ENCODE results near the gene PPP2R3A. TPM values are rescaled to one million over a fixed set of nuclear protein-coding genes. Genes with fewer than 3 reads are reported as not detected.

Gene PPP2R3A
- total and polyA plus RNA-seq, 2 donors from 2014 or later, result 16.6 to 71.9 TPM

DNA sequence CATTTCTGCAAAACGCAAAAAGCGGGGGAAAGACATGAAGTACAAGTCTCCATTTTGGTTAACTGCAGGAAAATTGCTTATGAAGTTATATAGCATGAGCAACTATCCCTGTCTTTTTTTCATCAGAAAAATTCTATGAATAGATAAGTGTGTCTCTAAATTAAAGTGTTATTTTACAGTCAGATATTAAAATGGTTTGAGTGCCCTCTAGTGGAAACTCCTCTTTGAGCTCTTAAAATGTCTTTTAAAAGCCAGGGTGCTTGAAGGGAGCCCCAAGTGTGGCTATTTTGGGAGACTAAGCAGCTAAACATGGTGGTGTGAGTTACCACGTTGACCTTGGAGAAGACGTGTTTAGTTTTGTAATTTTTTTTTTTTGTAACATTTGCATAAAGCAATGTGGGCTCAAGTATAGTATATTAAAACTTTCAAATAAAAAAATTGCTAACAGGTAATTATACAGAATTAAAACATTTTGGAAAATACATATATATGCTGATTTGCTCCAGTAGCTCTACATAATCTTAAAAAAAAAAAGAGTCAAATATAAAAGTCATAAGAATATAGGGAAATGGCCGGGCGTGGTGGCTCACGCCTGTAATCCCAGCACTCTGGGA is 77.2 kb downstream of the PPP2R3A start:
- Histone ChIP-seq H3K36me3 (ENCODE audit: control insufficient read depth in 2 of 3, insufficient read depth in 3 of 3, low read length in 3 of 3) (peaks cover 0 to 16% (median 15%) of the 10 kb centered on the region in 3 donors), H3K27me3 (ENCODE audit: control insufficient read depth, insufficient read depth, low read length) (no peaks in the 10 kb centered on the region), H3K9me3 (ENCODE audit: control insufficient read depth in 2 of 3, insufficient read depth in 1 of 3, low read length in 3 of 3) (no peaks in the 10 kb centered on the region), H3K9ac (ENCODE audit: low read length in 3 of 3) (no peak overlapping the region), H3K4me3 (ENCODE audit: low read length in 3 of 3) (no peak overlapping the region), H3K4me1 (ENCODE audit: control insufficient read depth in 2 of 3, insufficient read depth in 2 of 3, low read depth in 1 of 3, low read length in 3 of 3) (no peaks in the 10 kb centered on the region), H3K27ac (ENCODE audit: low read depth in 2 of 2, low read length in 2 of 2) (no peak overlapping the region)
- DNase-seq, result peak in 2 of 5 donors; percentile 67 to 73
- intact Hi-C loops (cut with DNase I), result loop anchor here (5.0 kb wide), 1 partner anchor 125 kb away; no protein-coding TSS in a partner anchor
- FAIRE-seq, result no peak
- TF ChIP-seq, protein P1, sequence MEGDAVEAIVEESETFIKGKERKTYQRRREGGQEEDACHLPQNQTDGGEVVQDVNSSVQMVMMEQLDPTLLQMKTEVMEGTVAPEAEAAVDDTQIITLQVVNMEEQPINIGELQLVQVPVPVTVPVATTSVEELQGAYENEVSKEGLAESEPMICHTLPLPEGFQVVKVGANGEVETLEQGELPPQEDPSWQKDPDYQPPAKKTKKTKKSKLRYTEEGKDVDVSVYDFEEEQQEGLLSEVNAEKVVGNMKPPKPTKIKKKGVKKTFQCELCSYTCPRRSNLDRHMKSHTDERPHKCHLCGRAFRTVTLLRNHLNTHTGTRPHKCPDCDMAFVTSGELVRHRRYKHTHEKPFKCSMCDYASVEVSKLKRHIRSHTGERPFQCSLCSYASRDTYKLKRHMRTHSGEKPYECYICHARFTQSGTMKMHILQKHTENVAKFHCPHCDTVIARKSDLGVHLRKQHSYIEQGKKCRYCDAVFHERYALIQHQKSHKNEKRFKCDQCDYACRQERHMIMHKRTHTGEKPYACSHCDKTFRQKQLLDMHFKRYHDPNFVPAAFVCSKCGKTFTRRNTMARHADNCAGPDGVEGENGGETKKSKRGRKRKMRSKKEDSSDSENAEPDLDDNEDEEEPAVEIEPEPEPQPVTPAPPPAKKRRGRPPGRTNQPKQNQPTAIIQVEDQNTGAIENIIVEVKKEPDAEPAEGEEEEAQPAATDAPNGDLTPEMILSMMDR (IDR thresholded peaks at IDR 0.05; ENCODE audit: borderline replicate concordance, extremely low read depth, insufficient read depth), result peak; percentile 37

GRCh38 chr3:136044980-136045745 is 79.6 kb downstream of the PPP2R3A start:
- DNase-seq (no peak), FAIRE-seq (no peak)
- Histone ChIP-seq H3K9me3 (ENCODE audit: control insufficient read depth in 2 of 3, insufficient read depth in 1 of 3, low read length in 3 of 3) (no peaks in the 10 kb centered on the region), H3K4me1 (ENCODE audit: control insufficient read depth in 2 of 3, insufficient read depth in 2 of 3, low read depth in 1 of 3, low read length in 3 of 3) (no peaks in the 10 kb centered on the region), H3K4me3 (ENCODE audit: low read length in 3 of 3) (no peak overlapping the region), H3K27ac (ENCODE audit: low read depth in 2 of 2, low read length in 2 of 2) (no peak overlapping the region), H3K27me3 (ENCODE audit: control insufficient read depth, insufficient read depth, low read length) (no peaks in the 10 kb centered on the region), H3K9ac (ENCODE audit: low read length in 3 of 3) (no peak overlapping the region), H3K36me3 (ENCODE audit: control insufficient read depth in 2 of 3, insufficient read depth in 3 of 3, low read length in 3 of 3) (peaks cover 3 to 25% (median 24%) of the 10 kb centered on the region in 3 donors)
- TF ChIP-seq, protein P1 (IDR thresholded peaks at IDR 0.05; ENCODE audit: borderline replicate concordance, extremely low read depth, insufficient read depth), result no peak
- intact Hi-C loops (cut with DNase I), result loop anchor here (5.0 kb wide), 1 partner anchor 128 kb away; no protein-coding TSS in a partner anchor

DNA sequence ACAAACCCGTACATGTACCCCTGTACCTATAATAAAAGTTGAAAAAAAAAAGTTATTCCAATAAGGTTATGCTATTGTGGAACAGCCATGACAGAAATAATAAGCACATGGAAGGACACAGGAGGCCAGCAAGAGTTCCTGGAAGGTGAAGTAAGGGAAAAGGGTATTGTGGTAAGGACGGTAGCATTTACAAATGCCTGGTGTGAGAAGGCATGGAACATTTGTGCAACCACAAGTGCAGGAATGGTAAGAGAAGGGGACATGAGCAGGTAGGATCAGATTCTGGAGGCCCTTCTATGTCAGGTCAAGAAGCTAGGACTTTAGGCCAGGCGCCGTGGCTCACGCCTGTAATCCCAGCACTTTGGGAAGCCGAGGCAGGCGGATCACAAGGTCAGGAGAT is 82.5 kb downstream of the PPP2R3A start:
- intact Hi-C loops (cut with DNase I), result no loop called here

More for the DNA sequence above, 82.5 kb downstream of the PPP2R3A start:
- Histone ChIP-seq H3K9ac (ENCODE audit: low read length in 3 of 3) (no peak overlapping the region), H3K4me3 (ENCODE audit: low read length in 3 of 3) (no peak overlapping the region), H3K4me1 (ENCODE audit: control insufficient read depth in 2 of 3, insufficient read depth in 2 of 3, low read depth in 1 of 3, low read length in 3 of 3) (no peaks in the 10 kb centered on the region), H3K27ac (ENCODE audit: low read depth in 2 of 2, low read length in 2 of 2) (no peak overlapping the region), H3K9me3 (ENCODE audit: control insufficient read depth in 2 of 3, insufficient read depth in 1 of 3, low read length in 3 of 3) (no peaks in the 10 kb centered on the region), H3K36me3 (ENCODE audit: control insufficient read depth in 2 of 3, insufficient read depth in 3 of 3, low read length in 3 of 3) (peaks cover 3 to 35% (median 29%) of the 10 kb centered on the region in 3 donors), H3K27me3 (ENCODE audit: control insufficient read depth, insufficient read depth, low read length) (no peaks in the 10 kb centered on the region)
- FAIRE-seq (no peak), DNase-seq (no peak)
- TF ChIP-seq, protein P1 (IDR thresholded peaks at IDR 0.05; ENCODE audit: borderline replicate concordance, extremely low read depth, insufficient read depth), result no peak

Data from kidney (tissue), 14 donors.